ENCODE measurements around the gene NDRG4. TPM values are rescaled to one million over a fixed set of nuclear protein-coding genes. Genes with fewer than 3 reads are reported as not detected.

NDRG4 gene
- total RNA-seq, 1 experiment from 2014 or later: 8.6 TPM

DNA sequence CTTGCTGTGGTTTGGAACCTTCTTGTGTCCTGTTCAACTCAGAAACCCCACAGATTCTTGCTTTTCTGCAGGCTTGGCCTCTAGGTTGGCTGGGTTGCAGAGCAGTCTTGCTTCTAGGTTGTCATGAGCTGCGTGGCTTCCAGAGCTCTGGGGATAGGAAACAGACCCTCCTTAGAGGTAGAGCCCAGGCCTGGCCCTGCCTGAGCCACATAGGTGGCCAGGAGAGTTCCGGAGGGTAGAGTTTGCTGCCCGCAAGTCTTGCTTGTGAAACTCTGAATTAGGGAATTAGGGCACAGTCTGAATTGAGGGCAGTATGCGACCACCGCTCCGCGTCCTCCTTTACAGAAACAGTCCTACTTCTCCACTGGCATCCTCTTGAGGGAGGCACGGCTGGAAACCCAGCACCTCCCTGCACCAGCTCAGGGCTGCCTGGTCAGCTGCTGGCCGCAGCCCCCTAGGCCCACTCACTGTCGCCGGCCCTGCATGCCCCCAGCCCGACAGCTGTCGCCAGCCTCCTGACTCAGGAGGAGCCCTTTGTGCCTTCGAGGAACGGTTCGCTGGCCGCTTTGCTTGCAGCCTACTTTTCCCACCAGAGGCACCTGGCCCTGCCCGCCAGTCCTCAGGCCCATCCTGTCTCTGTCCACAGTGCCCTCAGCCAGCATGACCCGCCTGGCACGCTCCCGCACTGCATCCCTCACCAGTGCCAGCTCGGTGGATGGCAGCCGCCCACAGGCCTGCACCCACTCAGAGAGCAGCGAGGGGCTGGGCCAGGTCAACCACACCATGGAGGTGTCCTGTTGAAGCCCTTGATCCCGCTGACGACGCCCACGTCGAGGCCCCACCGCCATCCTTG lies 11.1 kb downstream of the NDRG4 start:
- H3K9me2 ChIP-seq (ENCODE audit: insufficient read depth): no peaks in the 10 kb centered on the region
- no peak for TF ChIP-seq SP1 (IDR thresholded peaks at IDR 0.05; ENCODE audit: low read depth)
- TF ChIP-seq POLR2AphosphoS5 (IDR thresholded peaks at IDR 0.05; ENCODE audit: low read depth, low read length): no peak
- no peak for TF ChIP-seq FOSL1 (IDR thresholded peaks at IDR 0.05; ENCODE audit: low read depth)
- no peak for TF ChIP-seq SIN3A (IDR thresholded peaks at IDR 0.05; ENCODE audit: low read depth)
- TF ChIP-seq, protein P1, sequence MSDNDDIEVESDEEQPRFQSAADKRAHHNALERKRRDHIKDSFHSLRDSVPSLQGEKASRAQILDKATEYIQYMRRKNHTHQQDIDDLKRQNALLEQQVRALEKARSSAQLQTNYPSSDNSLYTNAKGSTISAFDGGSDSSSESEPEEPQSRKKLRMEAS (IDR thresholded peaks at IDR 0.05): no peak
- no peak for TF ChIP-seq ZFX (IDR thresholded peaks at IDR 0.05)
- no peak for TF ChIP-seq RAD21 (IDR thresholded peaks at IDR 0.05; ENCODE audit: low read depth)
- TF ChIP-seq POLR2A (IDR thresholded peaks at IDR 0.05; ENCODE audit: borderline replicate concordance, extremely low read depth, insufficient read depth, insufficient read length): no peak
- TF ChIP-seq ZNF274 (IDR thresholded peaks at IDR 0.05; ENCODE audit: low read depth, low read length): no peak
- peaks cover 0 to 20% of the 10 kb centered on the region in 2 experiments; a peak in 1 of 4 replicates for H3K36me3 ChIP-seq (ENCODE audit: control insufficient read depth in 1 of 2, insufficient read depth in 2 of 2, low read length in 2 of 2)
- peaks cover 0 to 11% of the 10 kb centered on the region in 2 experiments; a peak in 2 of 4 replicates for H3K4me1 ChIP-seq (ENCODE audit: control insufficient read depth in 1 of 2, insufficient read depth in 2 of 2, low read length in 2 of 2)
- no peak overlapping the region for H3K4me2 ChIP-seq (ENCODE audit: low read length)
- no peak overlapping the region for H2AFZ ChIP-seq (ENCODE audit: low read depth, low read length, poor library complexity, severe bottlenecking)
- ATAC-seq (no peak), DNase-seq (ENCODE audit: low read depth, low spot score) (no peak)
- ChIA-PET RAD21 (ENCODE audit: low non-redundant PET in 1 of 2, low total read pairs in 2 of 2, uncharacterized antibody in 2 of 2, unreplicated experiment in 2 of 2) (no interaction called here), CTCF (interaction anchor here (1.2 to 4.8 kb wide), 6 partner anchors 11 to 246 kb away, joined by 3 to 35 read pairs (median 5); partner anchors contain the start of gene NDRG4), POLR2A (interaction anchor here (1.9 kb wide), 1 partner anchor 11 kb away, joined by 6 read pairs; the partner anchor contains the start of gene NDRG4)
- no peaks in the 10 kb centered on the region for H4K20me1 ChIP-seq (ENCODE audit: insufficient read depth)
- H3K27ac ChIP-seq (ENCODE audit: low read depth, low read length): no peak overlapping the region
- no peak overlapping the region for H3K4me3 ChIP-seq (replicated peaks in 1 of 2; ENCODE audit: low read depth in 1 of 2, low read length in 2 of 2)
- H3K9me3 ChIP-seq (ENCODE audit: control insufficient read depth in 1 of 2, insufficient read depth in 1 of 2, low read depth in 1 of 2, low read length in 2 of 2): no peaks in the 10 kb centered on the region
- BruUV-seq (replicated peaks): no TSS peak
- intact Hi-C loops (cut with micrococcal nuclease): loop anchor here (5.0 kb wide), 1 partner anchor 246 kb away; no protein-coding TSS in a partner anchor
- peaks cover 48% of the 10 kb centered on the region for H3K79me2 ChIP-seq (ENCODE audit: insufficient read depth, low read length)
- H3K9ac ChIP-seq (ENCODE audit: low read length): no peak overlapping the region
- no peaks in the 10 kb centered on the region for H3K27me3 ChIP-seq (ENCODE audit: insufficient read depth, low read length)

Data from HCT116 (cell line).